Brain pericyte (primary cell): ENCODE data around the gene DLG2.

Source experiments
- DNase-seq: peaks from one replicate; pipeline ENCODE4 v3.0.0-alpha.2; 2012; ENCODE audit warnings: low read depth, low spot score

The DLG2 gene

GRCh38 chr11:84024266-84024665, 1602.9 kb downstream of the DLG2 start:
- DNase-seq, result no peak

DNA sequence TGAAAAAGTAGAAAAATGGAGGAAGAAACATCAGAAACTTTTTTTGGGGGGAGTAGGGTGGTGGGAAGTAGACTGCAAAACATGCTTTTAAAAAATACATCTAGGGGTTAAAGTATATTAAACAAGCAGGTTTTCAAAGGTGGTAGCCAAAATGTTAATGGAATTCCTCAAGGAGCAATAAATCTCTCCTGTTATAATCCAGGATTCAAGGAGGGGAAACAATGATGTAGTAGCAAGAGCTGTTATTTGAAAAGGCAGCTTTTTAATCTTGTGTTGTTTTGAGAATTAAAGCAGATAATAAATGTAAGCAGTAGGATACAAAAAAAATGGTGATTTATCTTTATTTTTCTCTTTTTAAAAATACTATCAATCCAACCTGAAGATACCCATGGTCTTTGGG, 1604.4 kb downstream of the DLG2 start:
- no peak for DNase-seq

- peak; percentile 13 for DNase-seq
These were observed 1604.9 kb downstream of the DLG2 start for GRCh38 chr11:84022201-84022600.

DNA sequence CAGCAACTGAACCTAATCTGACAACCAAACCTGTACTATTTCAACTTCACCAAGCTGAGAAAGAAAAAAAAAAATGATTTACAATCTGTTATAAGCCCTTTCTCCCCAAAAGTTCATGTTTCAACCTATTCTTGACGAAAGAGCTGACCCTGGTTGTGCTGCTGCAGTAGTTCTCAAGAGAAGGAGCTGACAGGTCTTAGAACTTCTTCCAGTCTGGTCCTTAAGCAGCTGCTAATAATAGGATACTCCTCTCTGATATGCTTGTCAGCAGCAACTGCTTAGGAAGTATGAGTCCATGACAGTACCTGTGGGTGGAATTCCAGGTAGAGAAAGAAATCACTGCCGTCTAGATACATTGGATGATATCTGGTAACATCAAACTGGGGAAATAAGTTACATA, 1605.9 kb downstream of the DLG2 start:
- no peak for DNase-seq

GRCh38 chr11:84019571-84020194, 1607.5 kb downstream of the DLG2 start:
- no peak for DNase-seq

DNA sequence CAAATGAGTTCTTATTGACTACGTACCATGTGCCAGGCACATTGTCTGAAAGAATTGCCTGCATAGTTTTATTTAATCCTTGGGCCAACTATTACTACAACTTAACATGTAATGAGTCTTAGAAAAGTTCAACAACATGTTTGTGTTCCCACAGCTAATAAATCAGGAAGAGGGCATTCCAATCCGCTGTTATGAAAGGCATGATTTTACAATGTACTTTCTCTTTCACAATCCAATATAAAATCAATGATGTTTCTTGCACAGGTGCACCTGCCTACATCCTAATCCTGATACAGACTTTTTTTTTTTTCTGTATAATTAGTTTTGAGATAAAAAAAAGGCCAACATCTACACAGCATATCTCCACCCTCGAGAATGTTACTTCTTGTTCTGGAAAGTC, 1612.6 kb downstream of the DLG2 start:
- DNase-seq, result no peak

GRCh38 chr11:84012171-84012826, 1614.8 kb downstream of the DLG2 start:
- DNase-seq, result peak; percentile 17

- DNase-seq, result no peak
These were observed 1624.0 kb downstream of the DLG2 start for GRCh38 chr11:84003181-84003580.

- DNase-seq, result no peak
These were observed 1628.2 kb downstream of the DLG2 start for GRCh38 chr11:83998921-83999320.

DNA sequence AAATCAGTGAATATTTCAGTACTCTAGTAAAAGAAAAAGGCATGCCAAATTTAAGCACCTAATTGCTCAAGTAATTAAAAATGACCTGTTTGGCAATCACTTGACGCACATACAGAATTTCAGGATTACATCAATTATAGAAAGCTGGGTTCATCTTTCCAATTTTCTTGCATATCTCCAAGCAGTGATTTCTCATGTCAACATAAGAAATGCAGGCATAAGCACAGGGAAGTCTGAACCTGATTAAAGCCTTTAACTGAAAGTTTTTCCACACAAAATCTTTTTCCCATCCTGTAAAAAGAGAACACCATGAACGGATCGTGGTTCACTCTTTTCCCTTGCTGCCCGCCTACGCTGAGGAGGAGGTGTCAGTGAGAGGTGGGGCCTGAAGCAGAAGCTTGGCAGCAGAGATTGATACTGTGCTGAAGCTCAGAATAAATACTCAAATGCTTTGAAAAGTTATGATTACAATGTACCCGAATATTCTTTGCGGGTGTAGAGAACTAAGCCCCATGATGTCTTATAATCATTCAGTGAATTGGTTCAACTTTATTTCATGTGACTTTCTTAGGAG, 1636.9 kb downstream of the DLG2 start:
- DNase-seq, result no peak

DNA sequence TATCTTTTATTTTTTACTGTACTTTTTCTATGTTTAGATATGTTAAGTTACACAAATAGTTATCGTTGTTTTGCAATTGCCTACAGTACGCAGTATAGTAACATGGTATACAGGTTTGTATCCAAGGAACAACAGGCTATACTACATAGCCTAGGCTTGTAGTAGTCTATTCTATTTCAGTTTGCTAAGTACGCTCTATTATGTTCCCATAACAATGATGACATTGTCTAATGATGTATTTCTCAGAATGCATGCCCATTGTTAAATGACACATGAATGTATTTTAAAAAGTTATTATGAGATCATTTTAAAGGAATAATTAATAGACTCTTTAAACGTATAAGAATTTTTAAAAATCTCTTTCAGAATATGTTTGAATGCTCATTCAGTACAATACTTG, 1644.3 kb downstream of the DLG2 start:
- DNase-seq, result no peak

- DNase-seq, result no peak
These were observed 1647.6 kb downstream of the DLG2 start for GRCh38 chr11:83979593-83979992.

- no peak for DNase-seq
These were observed 1648.2 kb downstream of the DLG2 start for GRCh38 chr11:83978942-83979341.

- no peak for DNase-seq
These were observed 1651.1 kb downstream of the DLG2 start for GRCh38 chr11:83976086-83976485.

DNA sequence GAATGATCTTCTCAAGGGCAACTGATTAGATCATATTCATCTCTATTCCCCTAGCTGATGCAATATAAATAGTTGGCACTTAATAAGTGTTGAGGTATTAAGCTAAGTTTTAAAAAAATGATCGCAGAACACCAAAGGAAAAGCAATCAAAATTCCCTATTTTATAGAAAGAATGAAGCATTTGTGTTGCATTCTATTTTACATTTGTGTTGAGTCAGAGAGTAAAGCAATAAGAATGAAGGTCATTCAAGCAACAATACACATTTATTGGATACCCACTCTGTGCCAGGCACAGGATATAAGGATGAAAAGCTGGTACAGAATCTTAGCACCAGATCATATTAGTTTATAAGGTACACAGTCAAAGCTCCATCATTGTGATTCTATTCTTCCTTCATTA, 1654.6 kb downstream of the DLG2 start:
- no peak for DNase-seq

- peak; percentile 5 for DNase-seq
These were observed 1656.1 kb downstream of the DLG2 start for GRCh38 chr11:83971063-83971462.

DNA sequence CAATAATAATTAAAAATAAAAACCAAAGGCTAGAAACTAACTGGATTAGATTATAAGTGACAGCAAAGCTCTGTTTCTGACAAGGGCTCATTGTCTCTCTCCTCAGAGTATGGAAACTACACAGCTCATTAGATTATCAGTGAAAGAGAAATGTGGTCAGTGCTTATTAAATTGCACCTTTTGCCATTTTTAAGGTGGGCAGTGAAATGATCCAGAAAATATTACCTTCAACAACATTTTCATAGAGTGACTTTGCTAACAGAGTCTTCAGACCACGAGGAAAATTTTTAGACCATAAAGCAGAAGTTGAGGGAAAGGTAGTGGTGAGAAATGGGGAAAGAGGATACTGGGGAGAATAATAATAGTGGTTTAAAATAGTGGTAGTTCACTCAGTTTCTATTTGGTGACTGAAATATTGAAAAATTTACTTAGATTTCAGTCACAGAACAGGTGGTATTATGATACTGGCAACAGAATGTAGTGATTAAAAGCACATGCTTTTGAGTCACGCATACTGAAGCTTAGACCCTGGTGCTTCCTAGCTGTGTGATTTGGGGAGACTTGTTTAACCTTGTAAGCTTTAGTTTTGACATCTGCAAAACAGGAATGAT, 1657.0 kb downstream of the DLG2 start:
- DNase-seq, result no peak

GRCh38 chr11:83957038-83957900, 1669.9 kb downstream of the DLG2 start:
- DNase-seq, result no peak

GRCh38 chr11:83956119-83956697, 1670.9 kb downstream of the DLG2 start:
- DNase-seq, result no peak

DNA sequence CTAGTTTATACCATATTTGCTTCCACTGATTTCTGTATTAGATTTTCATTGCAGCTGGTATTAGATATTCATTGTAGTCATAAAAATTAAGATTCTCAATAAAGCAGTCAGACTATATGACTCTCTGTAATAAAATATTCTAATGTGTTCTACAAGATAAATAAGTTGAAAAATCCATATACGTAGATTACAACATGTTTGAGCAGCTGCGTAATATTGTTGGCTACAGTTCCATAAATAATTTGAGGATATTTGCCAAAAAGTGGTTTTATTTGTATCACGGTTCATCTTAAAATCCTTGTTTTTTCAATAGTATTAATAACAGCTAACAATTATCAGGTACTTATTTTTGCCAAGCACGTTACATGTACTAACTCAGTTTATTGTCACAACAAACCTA, 1672.4 kb downstream of the DLG2 start:
- no peak for DNase-seq

- no peak for DNase-seq
These were observed 1675.6 kb downstream of the DLG2 start for GRCh38 chr11:83951521-83951920.

DNA sequence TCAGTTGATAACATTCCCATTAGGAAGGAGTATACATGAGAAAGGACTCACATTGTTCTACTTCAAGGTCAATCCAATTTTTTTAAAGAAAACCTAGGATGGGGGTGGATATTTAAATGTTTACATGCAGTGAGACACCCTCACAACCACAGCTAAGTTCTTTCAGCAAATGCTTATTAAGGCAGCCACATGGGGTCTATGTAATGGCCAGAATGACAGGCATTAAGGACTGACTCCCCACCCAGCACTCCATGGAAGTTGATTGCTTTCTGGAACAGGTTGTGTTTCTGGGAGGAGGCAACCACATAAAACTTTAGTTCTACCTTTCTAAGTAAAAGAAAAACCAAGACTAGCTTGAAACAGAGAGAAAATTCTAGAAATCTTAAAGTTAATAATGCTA, 1678.9 kb downstream of the DLG2 start:
- no peak for DNase-seq
